GM21825 (cell line): ENCODE results near the gene ZNF730.
"Not testable (repeated sequence)": the region's sequence is repeated elsewhere in the genome, so short reads cannot be mapped to it uniquely, and the experiment has no call there.

Experiments
- ATAC-seq: cut with Tn5 transposase; IDR thresholded peaks from one replicate; pipeline ENCODE4 v1.9.1; 2021; ENCODE audit warnings: mild to moderate bottlenecking, moderate library complexity; ENCODE audit not compliant: unreplicated experiment

The ZNF730 gene

DNA sequence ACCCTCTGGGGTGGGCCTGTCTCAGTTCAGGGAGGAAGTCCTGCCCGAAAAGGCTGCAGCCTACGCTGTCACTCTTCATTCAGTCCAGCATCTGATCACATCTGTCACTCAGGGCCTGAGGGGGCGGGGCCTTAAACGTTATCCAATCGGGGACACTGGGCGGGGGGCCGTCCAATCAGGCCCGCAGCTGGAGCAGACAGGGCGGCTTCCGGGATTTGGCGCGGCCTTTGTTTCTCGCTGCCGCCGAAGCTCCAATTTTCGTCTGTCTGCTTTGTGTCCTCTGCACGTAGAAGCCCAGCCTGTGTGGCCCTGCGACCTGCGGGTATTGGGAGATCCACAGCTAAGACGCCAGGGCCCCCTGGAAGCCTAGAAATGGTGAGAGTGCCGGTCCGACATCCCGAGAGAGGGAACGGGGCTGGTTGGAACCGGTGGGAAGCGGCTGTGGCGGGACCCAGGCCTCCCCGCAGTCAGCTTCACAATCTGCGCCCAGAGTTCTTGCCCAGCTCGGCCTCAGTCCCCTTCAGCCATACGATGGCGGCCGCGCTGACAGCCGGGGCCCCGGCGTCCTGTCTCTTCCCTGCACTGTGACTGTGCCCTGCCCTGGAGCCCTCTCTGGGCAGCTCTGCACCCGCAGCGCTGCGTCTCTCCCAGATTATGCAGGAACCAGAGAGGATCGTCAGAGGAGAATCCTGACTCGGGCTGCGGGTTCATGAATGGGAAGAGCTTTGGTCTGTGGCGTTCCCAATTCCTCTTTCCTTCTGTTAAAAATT, at the start of gene ZNF730:
Gene ZNF730 (plus strand): TSS at position 224 of the 770 bp plus-strand sequence. CDS start 149 bp downstream, at position 373.
- ATAC-seq, result peak; percentile 76

DNA sequence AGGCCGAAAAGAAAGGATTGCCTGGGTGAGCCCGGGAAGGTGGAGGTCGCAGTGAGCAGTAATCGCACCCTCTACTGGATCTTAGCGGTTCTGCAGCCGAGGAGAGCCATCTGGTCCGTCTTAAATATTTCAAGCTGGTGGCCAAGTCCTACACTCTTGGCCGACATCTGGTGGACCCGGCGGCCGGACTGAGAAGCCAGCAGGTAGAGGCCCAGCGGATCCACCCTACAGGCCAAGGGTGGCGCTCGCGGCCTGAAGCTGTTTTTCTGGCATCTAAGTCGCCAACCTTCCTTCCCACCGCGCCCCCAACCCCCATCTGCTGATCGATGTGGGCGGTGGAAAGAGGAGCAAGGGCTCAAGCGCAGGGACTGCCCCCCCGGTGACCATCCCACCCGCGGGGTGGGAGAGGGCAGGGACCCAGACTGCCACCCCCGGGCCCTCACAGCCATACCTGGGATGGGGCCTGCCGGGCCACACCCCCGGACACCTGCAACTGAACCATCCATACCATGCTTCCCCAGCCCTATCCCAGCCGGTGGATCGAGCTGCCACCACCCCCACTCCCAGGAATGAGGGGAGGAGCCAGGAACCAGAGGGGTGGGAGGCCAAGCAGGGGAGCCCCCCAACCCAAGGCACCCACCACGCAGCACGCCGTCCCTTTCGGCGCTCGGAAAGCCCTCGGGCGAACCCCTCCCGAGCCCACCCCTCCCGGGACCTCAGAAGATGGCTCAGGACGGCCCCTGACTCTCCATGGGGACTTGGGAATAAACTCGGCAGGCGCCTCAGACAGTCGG, 46.3 kb upstream of the ZNF730 start:
- ATAC-seq, result no peak

- ATAC-seq, result no peak
These were observed 45.7 kb upstream of the ZNF730 start for GRCh38 chr19:23071147-23071511.

DNA sequence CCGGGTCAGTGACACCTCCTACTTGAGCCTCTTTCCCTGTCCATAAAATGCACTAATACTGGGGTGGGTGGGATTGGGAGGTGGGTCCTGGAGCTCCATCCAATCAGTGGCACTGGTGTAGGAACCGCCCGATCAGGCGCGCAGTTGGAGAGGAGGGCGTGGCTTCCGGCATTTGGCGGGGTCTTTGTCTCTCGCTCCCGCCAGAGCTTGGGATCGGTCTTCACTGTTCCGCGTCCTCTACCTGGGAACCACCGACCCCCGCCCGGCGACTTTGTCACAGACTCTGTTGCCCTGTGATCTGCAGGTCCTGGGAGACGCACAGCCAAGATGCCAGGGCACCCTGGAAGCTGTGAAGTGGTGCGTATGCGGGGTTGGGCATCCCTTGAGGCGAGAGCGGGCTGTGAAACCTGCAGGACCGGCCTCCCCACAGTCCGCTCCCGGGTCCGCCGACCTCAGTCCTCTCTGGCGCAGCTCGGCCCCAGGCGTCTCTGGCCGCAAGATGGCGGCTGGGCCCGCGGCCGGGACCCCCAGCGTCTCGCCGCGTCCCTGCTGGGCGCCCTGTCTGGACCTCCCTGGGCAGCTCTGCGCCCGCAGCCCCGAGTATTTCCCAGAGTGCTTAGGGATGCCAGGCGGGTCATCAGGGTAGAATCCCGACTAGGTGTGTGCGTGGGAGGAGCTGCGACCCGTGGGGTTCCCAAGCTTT, 41.6 kb upstream of the ZNF730 start:
- ATAC-seq, result peak; percentile 70

GRCh38 chr19:23077776-23078175, 39.0 kb upstream of the ZNF730 start:
- ATAC-seq, result not testable (repeated sequence)

DNA sequence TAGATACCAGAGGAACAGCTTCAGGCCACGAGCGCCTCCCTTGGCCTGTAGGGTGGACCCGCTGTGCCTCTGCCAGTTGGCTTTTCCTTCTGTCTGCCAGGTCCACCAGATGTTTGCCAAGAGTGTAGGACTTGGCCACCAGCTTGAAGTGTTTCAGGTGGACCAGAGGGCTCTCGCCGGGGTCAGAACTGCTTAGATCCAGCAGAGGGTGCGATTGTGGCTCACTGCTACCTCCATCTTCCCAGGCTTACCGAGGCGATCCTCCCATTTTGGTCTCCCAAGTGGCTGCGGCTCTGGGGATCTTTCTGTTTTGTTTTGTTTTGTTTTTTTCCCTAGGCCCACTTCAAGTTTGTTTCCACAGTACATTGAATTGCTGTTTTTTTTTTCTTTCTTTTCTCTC, 23.0 kb upstream of the ZNF730 start:
- ATAC-seq, result no peak

DNA sequence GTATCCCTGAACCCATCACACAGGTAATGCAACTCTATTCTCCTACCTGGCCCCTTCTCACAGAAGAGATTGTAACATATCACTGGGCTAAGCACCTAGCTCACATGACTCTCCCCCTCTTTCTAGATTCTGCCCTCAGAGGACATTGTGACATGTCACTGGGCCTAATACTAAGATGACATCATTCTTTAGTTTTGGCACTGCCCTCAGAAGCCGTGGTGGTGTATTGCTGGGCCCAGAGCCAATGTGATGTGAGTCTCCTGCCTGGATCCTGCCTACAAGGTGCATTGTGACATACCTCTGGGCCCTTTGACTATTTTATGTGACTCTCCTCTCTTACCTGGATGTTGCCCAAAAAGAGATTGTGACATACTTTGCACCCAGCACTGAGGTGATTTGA, 21.4 kb upstream of the ZNF730 start:
- ATAC-seq, result no peak

GRCh38 chr19:23098286-23098685, 18.5 kb upstream of the ZNF730 start:
- no peak for ATAC-seq

- no peak for ATAC-seq
These were observed 17.8 kb upstream of the ZNF730 start for GRCh38 chr19:23098988-23099387.

DNA sequence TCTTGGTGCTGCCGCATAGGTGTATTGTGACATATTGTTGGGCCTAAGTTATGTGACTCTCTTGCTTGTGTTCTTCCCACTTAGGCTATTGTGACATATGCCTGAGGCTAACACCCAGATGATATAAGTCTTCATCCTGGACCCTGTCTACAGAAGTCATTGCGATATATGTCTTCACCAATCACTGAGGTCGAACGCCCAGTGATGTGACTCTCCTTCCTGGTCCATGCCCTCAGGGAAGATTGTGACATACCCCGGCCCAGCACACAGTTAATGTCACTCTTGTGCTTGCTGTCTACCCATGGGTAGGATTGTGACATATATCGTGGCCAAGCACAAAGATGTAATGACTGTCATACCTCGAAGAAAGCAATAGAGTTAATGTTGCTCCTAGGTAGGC, 16.9 kb upstream of the ZNF730 start:
- ATAC-seq, result no peak

DNA sequence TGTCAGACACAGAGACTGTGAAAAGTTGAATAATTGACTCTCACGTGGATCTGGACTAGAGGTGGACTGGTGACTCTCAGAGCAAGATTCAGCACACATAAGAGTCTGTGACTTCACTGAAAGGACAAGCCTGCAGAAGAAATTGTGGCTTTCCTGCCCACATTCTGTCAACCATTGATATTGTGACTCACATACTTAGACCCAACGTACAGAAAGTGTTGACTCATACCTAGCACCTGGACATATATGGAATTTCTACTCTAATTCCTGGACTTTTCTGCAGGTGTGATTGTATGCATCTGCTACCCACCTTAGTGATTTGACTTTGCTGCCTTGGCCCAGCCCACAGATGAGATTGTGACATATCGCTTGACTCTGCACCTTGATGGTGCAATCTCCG, 15.6 kb upstream of the ZNF730 start:
- ATAC-seq, result no peak

DNA sequence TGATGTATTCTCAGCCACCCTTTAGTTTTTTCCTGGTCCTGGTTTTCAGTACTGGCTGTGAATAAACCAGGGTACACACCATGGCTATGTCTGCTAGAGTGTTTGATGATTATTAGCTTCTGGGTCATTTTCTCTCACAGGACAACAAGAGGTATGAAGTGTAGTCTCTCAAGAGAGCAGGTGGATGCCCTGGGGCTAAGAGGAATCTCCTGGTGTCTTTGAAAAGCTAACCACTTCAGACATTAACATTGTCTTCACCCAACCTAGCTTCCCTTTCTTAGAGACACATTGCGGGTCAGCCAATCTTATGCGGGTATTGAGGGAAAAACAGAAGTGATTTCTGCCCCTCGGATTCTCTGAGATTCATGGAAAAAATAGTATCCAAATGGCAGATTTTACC, 1.6 kb downstream of the ZNF730 start:
- ATAC-seq, result no peak

GRCh38 chr19:23134211-23134610, 17.4 kb downstream of the ZNF730 start:
- not testable (repeated sequence) for ATAC-seq

- ATAC-seq, result no peak
These were observed 29.0 kb downstream of the ZNF730 start for GRCh38 chr19:23145617-23146415.

DNA sequence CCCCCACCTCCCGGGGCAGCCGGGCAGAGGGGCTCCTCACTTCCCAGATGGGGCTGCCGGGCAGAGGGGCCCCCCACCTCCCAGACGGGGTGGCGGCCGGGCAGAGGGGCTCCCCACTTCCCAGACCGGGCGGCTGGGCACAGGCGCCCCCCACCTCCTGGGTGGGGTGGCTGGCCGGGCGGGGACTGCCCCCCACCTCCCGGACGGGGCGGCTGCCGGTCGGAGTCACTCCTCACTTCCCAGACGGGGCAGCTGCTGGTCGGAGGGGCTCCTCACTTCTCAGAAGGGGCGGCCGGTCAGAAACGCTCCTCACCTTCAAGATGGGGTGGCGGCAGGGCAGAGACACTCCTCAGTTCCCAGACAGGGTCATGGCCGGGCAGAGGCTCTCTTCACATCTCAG, 43.9 kb downstream of the ZNF730 start:
- no peak for ATAC-seq

DNA sequence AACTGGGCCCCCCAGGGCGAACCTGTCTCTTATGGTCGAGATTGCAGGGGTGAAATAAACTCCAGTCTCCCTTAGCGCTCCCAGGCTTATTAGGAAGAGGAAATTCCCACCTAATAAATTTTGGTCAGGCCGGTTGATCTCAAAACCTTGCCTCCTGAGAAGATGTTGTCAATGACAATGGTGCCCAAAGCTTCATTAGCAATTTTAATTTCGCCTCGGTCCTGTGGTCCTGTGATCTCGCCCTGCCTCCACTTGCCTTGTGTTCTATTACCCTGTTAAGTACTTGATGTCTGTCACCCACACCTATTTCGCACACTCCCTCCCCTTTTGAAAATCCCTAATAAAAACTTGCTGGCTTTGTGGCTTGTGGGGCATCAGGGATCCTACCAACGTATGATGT, 51.5 kb downstream of the ZNF730 start:
- ATAC-seq, result not testable (repeated sequence)

- no peak for ATAC-seq
These were observed 66.4 kb downstream of the ZNF730 start for GRCh38 chr19:23183251-23183650.

DNA sequence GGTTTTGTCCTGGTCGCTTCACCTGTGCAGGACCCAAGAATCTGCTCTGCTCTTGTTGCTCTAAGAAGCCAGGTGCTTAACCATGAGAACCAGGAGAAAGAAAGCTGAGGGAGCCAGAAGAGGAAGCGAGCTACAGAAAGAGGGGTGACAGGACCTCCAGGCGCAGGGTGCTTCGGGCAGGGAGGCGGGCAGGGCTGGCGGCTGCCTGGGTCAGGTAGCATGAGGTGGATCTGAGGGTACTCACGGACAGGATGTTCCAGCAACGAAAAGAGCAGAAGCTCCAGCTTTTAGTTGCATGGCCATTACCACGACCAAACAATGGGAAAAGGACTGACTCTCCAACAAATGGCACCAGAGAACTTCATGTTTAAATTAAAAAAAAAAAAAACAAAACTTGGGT, 73.5 kb downstream of the ZNF730 start:
- ATAC-seq, result no peak
